ENCODE results near the gene C6orf132.

The C6orf132 gene

GRCh38 chr6:42068872-42069522 lies 73.4 kb downstream of the C6orf132 start:
- no peak for DNase-seq

GRCh38 chr6:42068173-42068572 lies 74.2 kb downstream of the C6orf132 start:
- DNase-seq, result no peak

GRCh38 chr6:42066156-42066675 lies 76.2 kb downstream of the C6orf132 start:
- DNase-seq, result no peak

- no peak for DNase-seq
Observed at GRCh38 chr6:42059743-42060142, 82.7 kb downstream of the C6orf132 start.

GRCh38 chr6:42053601-42054000 lies 88.8 kb downstream of the C6orf132 start:
- DNase-seq, result no peak

- DNase-seq, result no peak
Observed at GRCh38 chr6:42051268-42051653, 91.2 kb downstream of the C6orf132 start.
